ENCODE measurements around the gene OR5AN1. TPM values are rescaled to one million over a fixed set of nuclear protein-coding genes. Genes with fewer than 3 reads are reported as not detected.

OR5AN1 gene
- total and polyA plus RNA-seq, 2 experiments from 2014 or later: not detected

- no peak for TF ChIP-seq EZH2phosphoT487 (IDR thresholded peaks at IDR 0.05; ENCODE audit: unreplicated experiment)
Measured at GRCh38 chr11:59418156-59418555, 59.5 kb downstream of the OR5AN1 start (continued).

Other genes with a start within 250 kb of the OR5AN1 start
- 31.7 and 38.1 TPM in 2 replicates for gene FAM111A, start 216.0 kb upstream of the OR5AN1 start, total RNA-seq (2014; rRNA removed; shearing (Covaris generic))
- 18.9 and 23.0 TPM in 2 replicates for gene FAM111A, start 216.0 kb upstream of the OR5AN1 start, polyA plus RNA-seq (2016; fragmentation: Nextera tagmentation; extraction: Ambion mirVana)
- gene DTX4, start 186.8 kb upstream of the OR5AN1 start, total RNA-seq (2014; rRNA removed; shearing (Covaris generic)): 13.8 and 14.7 TPM in 2 replicates
- 4.2 and 4.3 TPM in 2 replicates for gene DTX4, start 186.8 kb upstream of the OR5AN1 start, polyA plus RNA-seq (2016; fragmentation: Nextera tagmentation; extraction: Ambion mirVana)
- gene MPEG1, start 146.0 kb upstream of the OR5AN1 start, total RNA-seq (2014; rRNA removed; shearing (Covaris generic)): not detected in 2 replicates
- 0.07 TPM in 1 of 2 replicates, not detected in the other for gene MPEG1, start 146.0 kb upstream of the OR5AN1 start, polyA plus RNA-seq (2016; fragmentation: Nextera tagmentation; extraction: Ambion mirVana)
- gene OR5A2, start 67.5 kb downstream of the OR5AN1 start, total RNA-seq (2014; rRNA removed; shearing (Covaris generic)): not detected in 2 replicates
- gene OR5A2, start 67.5 kb downstream of the OR5AN1 start, polyA plus RNA-seq (2016; fragmentation: Nextera tagmentation; extraction: Ambion mirVana): not detected in 2 replicates
- 0.03 TPM in 1 of 2 replicates, not detected in the other for gene OR5A1, start 77.6 kb downstream of the OR5AN1 start, total RNA-seq (2014; rRNA removed; shearing (Covaris generic))
- gene OR5A1, start 77.6 kb downstream of the OR5AN1 start, polyA plus RNA-seq (2016; fragmentation: Nextera tagmentation; extraction: Ambion mirVana): 0.21 TPM in 1 of 2 replicates, not detected in the other
- not detected in 2 replicates for gene OR4D6, start 98.1 kb downstream of the OR5AN1 start, total RNA-seq (2014; rRNA removed; shearing (Covaris generic))
- not detected in 2 replicates for gene OR4D6, start 98.1 kb downstream of the OR5AN1 start, polyA plus RNA-seq (2016; fragmentation: Nextera tagmentation; extraction: Ambion mirVana)
- not detected in 2 replicates for gene OR4D10, start 114.4 kb downstream of the OR5AN1 start, total RNA-seq (2014; rRNA removed; shearing (Covaris generic))
- gene OR4D10, start 114.4 kb downstream of the OR5AN1 start, polyA plus RNA-seq (2016; fragmentation: Nextera tagmentation; extraction: Ambion mirVana): not detected in 2 replicates
- not detected in 2 replicates for gene OR4D11, start 144.7 kb downstream of the OR5AN1 start, total RNA-seq (2014; rRNA removed; shearing (Covaris generic))
- gene OR4D11, start 144.7 kb downstream of the OR5AN1 start, polyA plus RNA-seq (2016; fragmentation: Nextera tagmentation; extraction: Ambion mirVana): not detected in 2 replicates
- not detected in 2 replicates for gene OR4D9, start 152.6 kb downstream of the OR5AN1 start, total RNA-seq (2014; rRNA removed; shearing (Covaris generic))
- not detected in 2 replicates for gene OR4D9, start 152.6 kb downstream of the OR5AN1 start, polyA plus RNA-seq (2016; fragmentation: Nextera tagmentation; extraction: Ambion mirVana)